ENCODE data around the gene CTSZ. TPM values are rescaled to one million over a fixed set of nuclear protein-coding genes. Genes with fewer than 3 reads are reported as not detected.

CTSZ gene
- total and polyA plus RNA-seq, 2 of the 8 experiments (the other 6 are each of a cell fraction or from before 2014, with no cell fraction given) = 32.8 to 34.0 TPM

GRCh38 chr20:58959652-58960051 is 47.4 kb downstream of the CTSZ start (continued):
- TF ChIP-seq, protein P1, sequence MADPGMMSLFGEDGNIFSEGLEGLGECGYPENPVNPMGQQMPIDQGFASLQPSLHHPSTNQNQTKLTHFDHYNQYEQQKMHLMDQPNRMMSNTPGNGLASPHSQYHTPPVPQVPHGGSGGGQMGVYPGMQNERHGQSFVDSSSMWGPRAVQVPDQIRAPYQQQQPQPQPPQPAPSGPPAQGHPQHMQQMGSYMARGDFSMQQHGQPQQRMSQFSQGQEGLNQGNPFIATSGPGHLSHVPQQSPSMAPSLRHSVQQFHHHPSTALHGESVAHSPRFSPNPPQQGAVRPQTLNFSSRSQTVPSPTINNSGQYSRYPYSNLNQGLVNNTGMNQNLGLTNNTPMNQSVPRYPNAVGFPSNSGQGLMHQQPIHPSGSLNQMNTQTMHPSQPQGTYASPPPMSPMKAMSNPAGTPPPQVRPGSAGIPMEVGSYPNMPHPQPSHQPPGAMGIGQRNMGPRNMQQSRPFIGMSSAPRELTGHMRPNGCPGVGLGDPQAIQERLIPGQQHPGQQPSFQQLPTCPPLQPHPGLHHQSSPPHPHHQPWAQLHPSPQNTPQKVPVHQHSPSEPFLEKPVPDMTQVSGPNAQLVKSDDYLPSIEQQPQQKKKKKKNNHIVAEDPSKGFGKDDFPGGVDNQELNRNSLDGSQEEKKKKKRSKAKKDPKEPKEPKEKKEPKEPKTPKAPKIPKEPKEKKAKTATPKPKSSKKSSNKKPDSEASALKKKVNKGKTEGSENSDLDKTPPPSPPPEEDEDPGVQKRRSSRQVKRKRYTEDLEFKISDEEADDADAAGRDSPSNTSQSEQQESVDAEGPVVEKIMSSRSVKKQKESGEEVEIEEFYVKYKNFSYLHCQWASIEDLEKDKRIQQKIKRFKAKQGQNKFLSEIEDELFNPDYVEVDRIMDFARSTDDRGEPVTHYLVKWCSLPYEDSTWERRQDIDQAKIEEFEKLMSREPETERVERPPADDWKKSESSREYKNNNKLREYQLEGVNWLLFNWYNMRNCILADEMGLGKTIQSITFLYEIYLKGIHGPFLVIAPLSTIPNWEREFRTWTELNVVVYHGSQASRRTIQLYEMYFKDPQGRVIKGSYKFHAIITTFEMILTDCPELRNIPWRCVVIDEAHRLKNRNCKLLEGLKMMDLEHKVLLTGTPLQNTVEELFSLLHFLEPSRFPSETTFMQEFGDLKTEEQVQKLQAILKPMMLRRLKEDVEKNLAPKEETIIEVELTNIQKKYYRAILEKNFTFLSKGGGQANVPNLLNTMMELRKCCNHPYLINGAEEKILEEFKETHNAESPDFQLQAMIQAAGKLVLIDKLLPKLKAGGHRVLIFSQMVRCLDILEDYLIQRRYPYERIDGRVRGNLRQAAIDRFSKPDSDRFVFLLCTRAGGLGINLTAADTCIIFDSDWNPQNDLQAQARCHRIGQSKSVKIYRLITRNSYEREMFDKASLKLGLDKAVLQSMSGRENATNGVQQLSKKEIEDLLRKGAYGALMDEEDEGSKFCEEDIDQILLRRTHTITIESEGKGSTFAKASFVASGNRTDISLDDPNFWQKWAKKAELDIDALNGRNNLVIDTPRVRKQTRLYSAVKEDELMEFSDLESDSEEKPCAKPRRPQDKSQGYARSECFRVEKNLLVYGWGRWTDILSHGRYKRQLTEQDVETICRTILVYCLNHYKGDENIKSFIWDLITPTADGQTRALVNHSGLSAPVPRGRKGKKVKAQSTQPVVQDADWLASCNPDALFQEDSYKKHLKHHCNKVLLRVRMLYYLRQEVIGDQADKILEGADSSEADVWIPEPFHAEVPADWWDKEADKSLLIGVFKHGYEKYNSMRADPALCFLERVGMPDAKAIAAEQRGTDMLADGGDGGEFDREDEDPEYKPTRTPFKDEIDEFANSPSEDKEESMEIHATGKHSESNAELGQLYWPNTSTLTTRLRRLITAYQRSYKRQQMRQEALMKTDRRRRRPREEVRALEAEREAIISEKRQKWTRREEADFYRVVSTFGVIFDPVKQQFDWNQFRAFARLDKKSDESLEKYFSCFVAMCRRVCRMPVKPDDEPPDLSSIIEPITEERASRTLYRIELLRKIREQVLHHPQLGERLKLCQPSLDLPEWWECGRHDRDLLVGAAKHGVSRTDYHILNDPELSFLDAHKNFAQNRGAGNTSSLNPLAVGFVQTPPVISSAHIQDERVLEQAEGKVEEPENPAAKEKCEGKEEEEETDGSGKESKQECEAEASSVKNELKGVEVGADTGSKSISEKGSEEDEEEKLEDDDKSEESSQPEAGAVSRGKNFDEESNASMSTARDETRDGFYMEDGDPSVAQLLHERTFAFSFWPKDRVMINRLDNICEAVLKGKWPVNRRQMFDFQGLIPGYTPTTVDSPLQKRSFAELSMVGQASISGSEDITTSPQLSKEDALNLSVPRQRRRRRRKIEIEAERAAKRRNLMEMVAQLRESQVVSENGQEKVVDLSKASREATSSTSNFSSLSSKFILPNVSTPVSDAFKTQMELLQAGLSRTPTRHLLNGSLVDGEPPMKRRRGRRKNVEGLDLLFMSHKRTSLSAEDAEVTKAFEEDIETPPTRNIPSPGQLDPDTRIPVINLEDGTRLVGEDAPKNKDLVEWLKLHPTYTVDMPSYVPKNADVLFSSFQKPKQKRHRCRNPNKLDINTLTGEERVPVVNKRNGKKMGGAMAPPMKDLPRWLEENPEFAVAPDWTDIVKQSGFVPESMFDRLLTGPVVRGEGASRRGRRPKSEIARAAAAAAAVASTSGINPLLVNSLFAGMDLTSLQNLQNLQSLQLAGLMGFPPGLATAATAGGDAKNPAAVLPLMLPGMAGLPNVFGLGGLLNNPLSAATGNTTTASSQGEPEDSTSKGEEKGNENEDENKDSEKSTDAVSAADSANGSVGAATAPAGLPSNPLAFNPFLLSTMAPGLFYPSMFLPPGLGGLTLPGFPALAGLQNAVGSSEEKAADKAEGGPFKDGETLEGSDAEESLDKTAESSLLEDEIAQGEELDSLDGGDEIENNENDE (IDR thresholded peaks at IDR 0.05; ENCODE audit: insufficient replicate concordance, low read length) = no peak

Data from H1 (cell line).